SKM-1 treated with dmso at 0.1 percent for 144 hours (cell line): ENCODE measurements around the gene NCOA7.

ENCODE experiments used
- DNase-seq: peaks from one replicate; lab custom pipeline; 2025; ENCODE audit not compliant: unreplicated experiment; lab: John Stamatoyannopoulos, UW

NCOA7 gene

DNA sequence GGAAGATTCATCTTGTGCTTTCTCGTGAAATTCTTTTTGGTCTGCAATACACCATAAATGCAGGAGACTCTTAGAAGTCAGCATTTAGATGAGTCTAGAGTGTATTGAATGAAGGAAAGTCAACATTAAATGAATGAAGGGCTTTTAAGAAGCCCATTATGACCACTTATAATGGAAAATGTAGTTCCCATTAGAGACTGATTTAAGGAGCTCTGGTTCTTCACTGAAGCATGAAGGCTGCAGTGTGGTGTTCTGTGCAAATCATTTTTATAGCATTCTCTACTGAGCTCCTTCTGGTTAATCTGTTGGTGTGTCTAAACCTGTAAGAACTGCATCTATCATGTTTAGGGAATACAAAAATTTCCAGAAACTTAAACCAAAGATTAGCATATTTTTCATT, 19.7 kb downstream of the NCOA7 start:
- no peak for DNase-seq

GRCh38 chr6:125811259-125811658, 20.5 kb downstream of the NCOA7 start:
- peak; percentile 9 for DNase-seq

GRCh38 chr6:125812394-125813292, 21.9 kb downstream of the NCOA7 start:
- DNase-seq: no peak

GRCh38 chr6:125814481-125814880, 23.7 kb downstream of the NCOA7 start:
- no peak for DNase-seq

- DNase-seq: no peak
Measured at GRCh38 chr6:125815080-125815910, 24.5 kb downstream of the NCOA7 start.

DNA sequence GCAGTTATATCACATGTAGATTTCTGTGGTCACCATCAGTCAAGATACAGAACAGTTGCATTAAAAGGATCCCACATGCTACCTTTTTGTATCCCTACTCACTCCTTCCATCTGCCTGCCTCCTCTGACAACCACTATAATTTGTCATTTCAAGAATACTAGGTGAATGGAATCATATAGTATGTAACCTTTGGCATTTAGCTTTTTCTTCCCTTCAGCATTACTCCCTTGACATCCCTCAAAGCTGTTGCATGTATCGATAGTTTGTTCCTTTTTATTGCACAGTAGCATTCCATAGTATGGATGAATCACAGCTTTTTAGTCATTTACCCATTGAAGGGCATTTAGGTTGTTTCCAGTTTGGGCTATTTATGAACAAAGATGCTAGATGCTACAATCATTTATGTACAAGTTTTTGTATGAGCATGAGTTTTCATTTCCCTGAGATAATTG, 26.1 kb downstream of the NCOA7 start:
- DNase-seq: no peak

- DNase-seq: no peak
Measured at GRCh38 chr6:125818225-125818657, 27.5 kb downstream of the NCOA7 start.

GRCh38 chr6:125818772-125819260, 28.1 kb downstream of the NCOA7 start:
- no peak for DNase-seq

DNA sequence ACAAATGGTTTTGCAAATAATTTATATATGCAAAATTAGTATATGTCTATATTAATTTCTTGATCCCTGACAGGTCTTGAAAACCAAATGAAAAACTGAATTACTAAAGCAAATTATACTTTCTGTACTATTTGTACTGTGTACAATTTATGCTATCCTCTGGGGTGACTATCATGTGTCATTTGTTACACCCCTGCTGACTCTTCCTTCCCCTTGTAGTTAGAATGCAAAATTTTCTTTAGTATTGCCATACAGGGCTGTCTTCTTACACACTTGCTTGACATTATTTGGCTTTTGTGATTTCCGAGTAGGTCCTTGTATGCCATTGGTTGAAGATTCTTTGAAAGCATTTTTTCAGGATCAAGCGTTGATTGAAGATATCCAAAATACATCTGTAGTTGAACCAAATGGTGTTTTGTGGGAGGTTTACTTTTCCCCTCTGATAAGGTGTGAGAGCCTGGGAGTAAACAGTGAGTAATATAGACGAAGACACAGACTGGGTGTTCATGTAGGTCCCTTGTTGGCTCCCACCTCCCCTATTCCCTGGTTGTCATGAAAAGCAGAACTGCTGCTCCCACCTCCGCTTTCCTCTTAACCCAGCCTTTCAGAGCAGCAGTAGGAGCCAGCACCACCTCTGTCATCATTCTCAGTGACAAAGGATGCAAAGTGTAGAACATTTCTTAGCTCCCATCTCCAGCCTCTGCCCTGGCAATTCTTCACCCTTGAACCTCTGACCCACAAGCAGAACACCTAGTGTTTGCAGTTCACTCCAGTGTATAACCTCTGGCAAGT, 29.0 kb downstream of the NCOA7 start:
- DNase-seq: no peak

GRCh38 chr6:125821825-125822281, 31.1 kb downstream of the NCOA7 start:
- DNase-seq: no peak

- no peak for DNase-seq
Measured at GRCh38 chr6:125823180-125823579, 32.4 kb downstream of the NCOA7 start.

DNA sequence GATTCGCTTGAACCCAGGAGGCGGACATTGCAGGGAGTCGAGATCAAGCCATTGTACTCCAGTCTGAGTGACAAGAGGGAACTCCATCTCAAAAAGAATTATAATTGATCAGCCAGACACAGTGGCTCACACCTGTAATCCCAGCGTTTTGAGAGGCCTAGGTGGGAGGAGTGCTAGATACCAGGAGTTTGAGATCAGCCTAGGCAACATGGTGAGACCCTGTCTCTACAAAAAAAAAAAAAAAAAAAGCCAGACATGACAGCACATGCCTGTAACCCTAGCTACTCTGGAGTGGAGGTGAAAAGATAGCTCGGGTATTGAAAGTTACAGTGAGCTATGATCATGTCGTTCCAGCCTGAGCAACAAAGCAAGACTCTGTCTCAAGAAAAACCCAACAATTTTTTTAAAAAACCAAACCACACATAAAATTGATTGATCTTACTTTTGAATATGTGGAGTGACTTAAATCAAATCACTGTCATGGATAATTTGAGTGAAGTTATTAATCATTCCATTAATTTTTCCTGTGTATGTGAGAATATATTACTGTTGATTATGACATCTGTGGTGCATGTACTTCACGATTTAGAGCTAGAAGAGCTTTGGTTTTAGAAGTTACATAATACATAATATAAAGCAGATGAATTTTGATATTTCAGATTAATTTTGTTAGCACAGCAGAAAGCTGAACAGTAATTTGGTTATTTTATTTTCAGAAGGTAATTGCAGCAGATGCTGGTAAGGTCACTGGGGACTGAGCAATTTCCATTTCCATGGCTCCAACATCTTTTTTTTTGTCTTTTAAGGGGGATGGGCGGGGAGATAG, 34.4 kb downstream of the NCOA7 start:
- DNase-seq: no peak

DNA sequence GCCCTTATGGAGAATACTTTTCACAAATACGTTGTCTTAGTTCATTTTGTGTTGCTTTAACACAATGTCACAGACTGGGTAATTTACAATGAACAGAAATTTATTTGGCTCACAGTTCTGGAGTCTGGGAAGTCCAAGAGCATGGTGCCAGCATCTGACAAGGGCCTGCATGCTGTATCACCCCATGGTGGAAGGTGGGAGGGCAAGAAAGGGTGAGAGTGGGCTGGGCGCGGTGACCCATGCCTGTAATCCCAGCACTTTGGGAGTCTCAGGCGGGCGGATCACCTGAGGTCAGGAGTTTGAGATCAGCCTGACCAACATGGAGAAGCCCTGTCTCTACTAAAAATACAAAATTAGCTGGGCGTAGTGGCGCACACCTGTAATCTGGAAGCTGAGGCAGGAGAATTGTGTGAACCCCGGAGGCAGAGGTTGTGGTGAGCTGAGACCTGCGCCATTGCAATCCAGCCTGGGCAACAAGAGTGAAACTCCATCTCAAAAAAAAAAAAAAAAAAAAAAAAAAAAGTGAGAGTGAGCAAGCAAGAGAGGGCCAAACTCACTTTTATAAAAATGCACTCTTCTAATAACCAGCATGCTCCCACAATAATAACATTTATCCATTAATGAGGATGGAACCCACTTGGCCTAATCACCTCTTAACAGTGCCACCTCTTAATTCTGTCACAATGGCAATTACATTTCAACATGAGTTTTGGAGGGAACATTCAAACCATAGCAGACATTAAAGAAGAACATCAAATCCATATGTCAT, 36.1 kb downstream of the NCOA7 start:
- no peak for DNase-seq

- peak; percentile 10 for DNase-seq
Measured at GRCh38 chr6:125827788-125828320, 37.1 kb downstream of the NCOA7 start.

DNA sequence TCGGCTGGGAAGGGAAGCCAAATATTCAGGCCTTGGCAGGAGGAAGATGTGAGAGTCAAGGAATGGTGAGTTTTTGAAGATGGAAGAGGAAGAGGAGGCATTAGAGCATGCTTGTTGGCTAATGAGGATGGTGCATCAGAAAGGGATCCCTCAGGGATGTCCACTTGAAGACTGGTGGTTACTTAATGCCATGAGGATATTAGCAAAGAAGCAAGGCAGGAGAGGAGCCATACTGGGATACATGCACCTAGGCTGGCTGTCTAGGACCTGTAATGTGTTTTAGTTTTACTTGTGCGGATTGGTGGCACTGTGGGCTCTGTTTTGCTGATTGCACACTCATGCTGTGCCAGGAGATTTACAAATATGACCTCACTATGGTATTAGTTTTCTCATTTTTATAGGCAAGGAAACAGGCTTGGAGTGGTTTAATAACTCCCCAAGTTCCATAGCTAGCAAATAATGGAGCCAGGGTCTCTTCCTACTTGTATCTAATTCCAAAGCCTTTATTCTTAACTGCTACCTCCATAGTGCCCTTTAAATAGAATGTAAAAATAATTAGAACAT, 37.8 kb downstream of the NCOA7 start:
- no peak for DNase-seq

DNA sequence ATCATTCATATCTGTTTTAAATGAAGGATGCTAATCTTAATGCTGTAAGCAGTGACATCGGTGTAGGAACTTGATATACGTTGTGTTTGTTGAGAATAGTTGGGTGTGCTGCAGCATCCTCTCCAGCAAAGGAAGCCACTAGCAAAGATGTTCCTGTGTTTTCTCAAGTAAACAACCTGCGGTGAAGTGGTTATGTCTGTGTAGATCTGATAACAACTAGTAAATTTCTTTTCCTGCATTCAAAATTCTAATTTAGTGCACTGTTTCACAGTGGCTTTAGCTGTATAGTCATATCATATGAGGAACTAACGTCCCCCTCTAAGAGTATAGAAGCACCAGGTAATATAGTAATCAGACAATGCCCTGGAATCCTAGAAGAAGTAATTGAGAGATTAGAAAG, 38.7 kb downstream of the NCOA7 start:
- DNase-seq: no peak

- DNase-seq: no peak
Measured at GRCh38 chr6:125831659-125832058, 40.9 kb downstream of the NCOA7 start.

DNA sequence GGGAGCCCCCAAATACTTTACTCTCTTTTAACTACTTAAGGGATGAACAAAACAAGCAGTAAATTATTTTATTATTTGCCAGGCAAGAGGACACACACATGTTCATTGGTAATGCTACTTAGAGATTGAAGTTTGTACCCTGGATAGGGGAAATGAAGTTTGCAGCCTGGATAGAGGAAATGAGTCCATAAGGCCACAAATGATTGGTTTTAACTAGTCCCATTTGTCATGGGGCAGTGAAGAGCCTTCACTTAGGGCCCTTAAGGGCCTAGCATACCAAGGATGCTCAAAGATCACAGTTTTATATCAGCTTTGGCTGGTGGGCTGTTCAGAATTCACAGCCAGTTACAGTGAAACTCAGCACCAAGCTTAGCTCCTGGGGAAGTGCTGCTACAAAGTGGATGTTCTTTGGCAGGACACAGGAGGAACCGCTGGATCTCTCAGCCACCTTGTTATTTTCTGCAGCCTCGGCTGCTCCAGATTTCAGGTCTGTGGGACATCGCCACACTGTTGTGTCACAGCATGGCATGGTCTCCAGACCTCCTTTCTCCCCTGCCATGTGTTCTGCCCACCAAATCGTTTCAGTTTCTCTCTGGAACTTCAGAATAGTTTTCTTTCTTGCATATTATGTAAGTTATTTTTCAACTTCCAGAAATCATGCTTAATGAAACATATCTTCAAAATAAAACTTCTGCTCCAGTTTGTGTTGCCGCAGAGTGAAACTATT, 41.8 kb downstream of the NCOA7 start:
- no peak for DNase-seq
